ENCODE data around the gene GPR153. TPM values are rescaled to one million over a fixed set of nuclear protein-coding genes. Genes with fewer than 3 reads are reported as not detected.

GPR153 gene
- total RNA-seq, 1 experiment from 2014 or later = 98.7 TPM

GRCh38 chr1:6224718-6225117, 36.2 kb downstream of the GPR153 start:
- BruUV-seq (replicated peaks) = no TSS peak
- no peak overlapping the region for H3K9ac ChIP-seq (ENCODE audit: low read length)
- no peak for ATAC-seq
- no peaks in the 10 kb centered on the region for H3K27me3 ChIP-seq (ENCODE audit: low read length)
- ChIA-PET POLR2A (ENCODE audit: unreplicated experiment) (no interaction called here), CTCF (no interaction called here)
- peaks cover 60% of the 10 kb centered on the region for H3K36me3 ChIP-seq (ENCODE audit: low read depth, low read length)
- H4K20me1 ChIP-seq (ENCODE audit: low read length) = 0 out of 2 replicates have a peak, but pooled peaks cover 12% of the 10 kb centered on the region
- H3K27ac ChIP-seq (ENCODE audit: low read length) = no peak overlapping the region
- peaks cover 20% of the 10 kb centered on the region for H3F3A ChIP-seq (ENCODE audit: low read length, unreplicated experiment)
- H3K79me2 ChIP-seq (ENCODE audit: low read length) = peaks cover 42% of the 10 kb centered on the region; the same call in 1 of the 2 replicates
- no peak overlapping the region for H3K4me2 ChIP-seq (ENCODE audit: low read length)
- peak; percentile 42 for DNase-seq
- H3K4me3 ChIP-seq (ENCODE audit: low read length) = no peak overlapping the region
- H2AFZ ChIP-seq (ENCODE audit: low read length) = no peak overlapping the region
- peaks cover 54% of the 10 kb centered on the region for H3K4me1 ChIP-seq (ENCODE audit: insufficient read depth, low read length)
- TF ChIP-seq EZH2phosphoT487 (IDR thresholded peaks at IDR 0.05; ENCODE audit: borderline replicate concordance, low read length) = no peak
- 0 out of 2 replicates have a peak, but pooled peaks have one; percentile 10 for TF ChIP-seq CTCF (conservative IDR thresholded peaks at IDR 0.05; ENCODE audit: low read depth, low read length)
- TF ChIP-seq EZH2 (IDR thresholded peaks at IDR 0.05; ENCODE audit: low read length, unreplicated experiment) = no peak
- H3K9me2 ChIP-seq (replicated peaks; ENCODE audit: low read length) = no peaks in the 10 kb centered on the region
- H3K9me3 ChIP-seq (ENCODE audit: low read length) = no peaks in the 10 kb centered on the region
- intact Hi-C loops (cut with micrococcal nuclease) = no loop called here

- Histone ChIP-seq H3K4me2 (ENCODE audit: low read length) (no peak overlapping the region), H3K79me2 (ENCODE audit: low read length) (peaks cover 39% of the 10 kb centered on the region; the same call in 1 of the 2 replicates), H3K9ac (ENCODE audit: low read length) (no peak overlapping the region), H3K4me3 (ENCODE audit: low read length) (no peak overlapping the region), H3K9me3 (ENCODE audit: low read length) (no peaks in the 10 kb centered on the region), H3K27ac (ENCODE audit: low read length) (no peak overlapping the region), H3K36me3 (ENCODE audit: low read depth, low read length) (peaks cover 57% of the 10 kb centered on the region), H3K27me3 (ENCODE audit: low read length) (no peaks in the 10 kb centered on the region), H2AFZ (ENCODE audit: low read length) (no peak overlapping the region), H3K4me1 (ENCODE audit: insufficient read depth, low read length) (peaks cover 61% of the 10 kb centered on the region), H4K20me1 (ENCODE audit: low read length) (0 out of 2 replicates have a peak, but pooled peaks cover 12% of the 10 kb centered on the region), H3F3A (ENCODE audit: low read length, unreplicated experiment) (peaks cover 20% of the 10 kb centered on the region), H3K9me2 (replicated peaks; ENCODE audit: low read length) (no peaks in the 10 kb centered on the region)
- ATAC-seq (no peak), DNase-seq (peak; percentile 46)
- ChIA-PET CTCF (interaction anchor here (0.5 kb wide), 1 partner anchor 21 kb away, joined by 3 read pairs; no protein-coding TSS in a partner anchor), POLR2A (ENCODE audit: unreplicated experiment) (interaction anchor here (0.6 kb wide), 1 partner anchor 19 kb away, joined by 3 read pairs; no protein-coding TSS in a partner anchor)
- intact Hi-C loops (cut with micrococcal nuclease) = no loop called here
- TSS peak; percentile 31 for BruUV-seq (replicated peaks)
- TF ChIP-seq CTCF (conservative IDR thresholded peaks at IDR 0.05; ENCODE audit: low read depth, low read length) (no peak), EZH2phosphoT487 (IDR thresholded peaks at IDR 0.05; ENCODE audit: borderline replicate concordance, low read length) (no peak), EZH2 (IDR thresholded peaks at IDR 0.05; ENCODE audit: low read length, unreplicated experiment) (no peak)
These were observed 37.3 kb downstream of the GPR153 start for GRCh38 chr1:6223617-6224016.

- no peak overlapping the region for H2AFZ ChIP-seq (ENCODE audit: low read length)
- peaks cover 35% of the 10 kb centered on the region; the same call in 1 of the 2 replicates for H3K79me2 ChIP-seq (ENCODE audit: low read length)
- H3K9me3 ChIP-seq (ENCODE audit: low read length) = no peaks in the 10 kb centered on the region
- ChIA-PET CTCF (no interaction called here), POLR2A (ENCODE audit: unreplicated experiment) (no interaction called here)
- intact Hi-C loops (cut with micrococcal nuclease) = no loop called here
- no peak overlapping the region for H3K4me2 ChIP-seq (ENCODE audit: low read length)
- H3K36me3 ChIP-seq (ENCODE audit: low read depth, low read length) = peaks cover 61% of the 10 kb centered on the region
- peak overlapping the region; percentile 37 for H3K27ac ChIP-seq (ENCODE audit: low read length)
- H3K27me3 ChIP-seq (ENCODE audit: low read length) = no peaks in the 10 kb centered on the region
- 0 out of 2 replicates have a peak, but pooled peaks cover 12% of the 10 kb centered on the region for H4K20me1 ChIP-seq (ENCODE audit: low read length)
- peaks cover 20% of the 10 kb centered on the region for H3F3A ChIP-seq (ENCODE audit: low read length, unreplicated experiment)
- no TSS peak for BruUV-seq (replicated peaks)
- H3K4me1 ChIP-seq (ENCODE audit: insufficient read depth, low read length) = peaks cover 61% of the 10 kb centered on the region
- no peak overlapping the region for H3K4me3 ChIP-seq (ENCODE audit: low read length)
- TF ChIP-seq EZH2phosphoT487 (IDR thresholded peaks at IDR 0.05; ENCODE audit: borderline replicate concordance, low read length) = no peak
- no peak for TF ChIP-seq CTCF (conservative IDR thresholded peaks at IDR 0.05; ENCODE audit: low read depth, low read length)
- no peak for TF ChIP-seq EZH2 (IDR thresholded peaks at IDR 0.05; ENCODE audit: low read length, unreplicated experiment)
- DNase-seq (peak; percentile 87), ATAC-seq (peak; percentile 33)
- no peaks in the 10 kb centered on the region for H3K9me2 ChIP-seq (replicated peaks; ENCODE audit: low read length)
- no peak overlapping the region for H3K9ac ChIP-seq (ENCODE audit: low read length)
These were observed 38.3 kb downstream of the GPR153 start for GRCh38 chr1:6222636-6223035.
